HG02642 (cell line): ENCODE results near the gene ERP27.

Experiments used
- ATAC-seq: cut with Tn5 transposase; IDR thresholded peaks from one replicate; pipeline ENCODE4 v1.9.1; 2021; ENCODE audit warnings: mild to moderate bottlenecking; ENCODE audit not compliant: unreplicated experiment, poor library complexity

The ERP27 gene

DNA sequence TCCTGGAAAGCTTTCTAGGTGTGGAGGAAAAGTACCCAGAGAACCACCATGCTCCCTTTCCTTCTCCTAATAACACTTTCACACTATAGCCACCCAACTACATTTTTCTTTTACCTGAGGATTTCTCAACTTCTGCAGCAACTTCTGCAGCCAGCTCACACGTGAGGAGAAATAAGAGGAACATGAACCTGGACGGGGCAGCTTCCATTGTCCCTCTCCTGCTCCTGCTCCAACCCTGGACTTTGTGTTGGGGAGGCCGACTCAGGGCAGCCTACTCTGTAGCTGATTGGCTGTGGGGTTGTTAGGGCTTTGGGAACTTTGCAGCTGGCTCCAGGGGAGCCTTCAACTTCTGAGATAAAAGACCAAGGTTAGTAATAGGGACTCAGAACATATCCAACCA is at the start of gene ERP27:
TSS of gene ERP27 (minus strand) at position 237 of the 400 bp plus-strand sequence. CDS start at position 208, 29 bp downstream.
- no peak for ATAC-seq

DNA sequence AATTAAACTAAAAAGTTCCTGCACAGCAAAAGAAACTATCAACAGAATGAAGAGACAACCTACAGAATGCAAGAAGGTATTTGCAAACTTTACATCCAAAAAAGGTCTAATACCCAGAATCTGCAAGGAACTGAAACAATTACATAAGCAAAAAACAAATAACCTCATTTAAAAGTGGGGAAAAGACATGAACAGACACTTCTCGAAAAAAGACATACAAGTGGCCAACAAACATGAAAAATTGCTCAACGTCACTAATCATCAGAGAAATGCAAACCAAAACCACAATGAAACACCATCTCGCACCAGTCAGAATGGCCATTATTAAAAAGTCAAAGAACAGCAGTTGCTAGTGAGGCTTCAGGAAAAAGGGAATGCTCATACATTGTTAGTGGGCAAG is 49.7 kb upstream of the ERP27 start:
- no peak for ATAC-seq

DNA sequence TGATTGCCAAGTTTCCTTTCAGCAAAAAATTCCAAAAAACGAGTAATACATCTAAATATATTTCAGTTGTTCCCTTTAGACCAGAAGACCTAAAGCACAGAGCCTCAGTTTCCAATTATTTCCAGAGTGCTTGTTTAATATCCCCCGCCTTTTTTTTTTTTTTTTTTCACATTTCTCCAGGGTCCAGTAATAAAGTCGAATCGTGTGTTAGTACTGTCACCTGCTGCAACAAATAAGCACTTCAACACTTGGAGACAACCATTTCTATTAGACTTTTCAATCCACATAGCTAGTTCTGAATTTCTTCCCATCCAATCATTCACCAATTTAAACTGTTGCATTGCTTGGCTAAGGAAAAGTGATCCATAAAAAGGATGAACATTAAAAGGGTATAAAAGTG is 48.1 kb upstream of the ERP27 start:
- no peak for ATAC-seq

DNA sequence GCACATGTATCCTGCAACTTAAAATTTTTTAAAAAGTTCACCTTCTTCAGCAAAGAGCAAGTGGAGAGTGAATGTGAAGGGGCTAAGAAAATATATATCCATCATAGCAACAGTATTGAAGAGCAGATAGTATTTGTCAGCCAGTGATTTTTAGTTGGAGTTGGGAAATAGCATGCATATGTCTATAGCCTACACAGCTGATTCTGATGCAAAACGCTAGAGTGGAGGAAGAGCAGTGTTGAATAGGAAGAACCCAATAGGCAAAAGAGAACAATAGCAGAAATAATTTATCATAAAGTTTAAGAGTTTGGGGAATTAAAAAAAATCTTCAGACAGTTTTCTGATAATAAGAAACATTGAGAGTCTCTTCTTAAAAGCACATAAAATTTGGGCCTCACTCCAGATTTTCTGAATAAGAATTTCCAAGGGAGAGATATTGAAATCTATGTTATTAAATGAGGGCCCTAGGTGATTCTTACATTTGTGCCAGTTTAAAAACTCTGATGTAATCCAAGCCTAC is 46.5 kb upstream of the ERP27 start:
- ATAC-seq: no peak

DNA sequence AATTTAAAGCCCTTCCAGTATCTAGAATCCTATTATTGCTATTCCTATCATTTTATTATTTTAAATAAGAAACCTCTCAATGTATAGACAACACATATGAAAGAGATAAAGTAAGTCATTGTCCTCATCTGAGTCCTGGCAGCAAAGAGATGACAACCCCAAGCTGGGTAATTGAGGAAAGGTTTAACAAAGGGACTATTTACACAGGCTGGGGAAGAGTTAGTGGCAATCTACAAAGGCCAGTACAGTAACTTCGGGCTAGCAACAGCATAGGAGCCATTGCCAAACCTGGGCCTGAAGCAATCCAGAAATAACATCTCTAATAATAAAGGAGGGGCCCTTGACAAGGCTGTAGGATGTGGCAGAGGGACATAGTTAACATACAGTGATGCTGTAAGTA is 45.7 kb upstream of the ERP27 start:
- ATAC-seq: no peak

DNA sequence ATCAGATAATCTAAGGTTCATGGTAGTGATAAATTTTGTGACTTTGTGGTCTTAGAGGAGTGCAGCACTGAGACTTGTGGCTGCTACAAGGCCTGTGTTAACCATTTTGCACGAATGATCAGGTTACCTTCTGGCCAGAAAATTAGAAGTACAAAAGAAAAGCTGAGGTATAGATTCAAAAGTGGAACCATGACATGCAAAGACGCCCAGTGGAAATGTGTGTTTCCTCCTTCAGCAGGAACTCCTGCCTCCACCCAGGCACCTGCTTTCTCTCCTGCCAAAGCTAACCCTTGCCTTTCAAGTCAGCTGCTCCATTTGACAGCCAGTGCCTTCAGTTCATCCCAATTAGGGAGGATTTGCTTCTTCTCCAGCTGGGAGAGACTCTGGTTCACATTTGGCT is 44.7 kb upstream of the ERP27 start:
- peak; percentile 65 for ATAC-seq

DNA sequence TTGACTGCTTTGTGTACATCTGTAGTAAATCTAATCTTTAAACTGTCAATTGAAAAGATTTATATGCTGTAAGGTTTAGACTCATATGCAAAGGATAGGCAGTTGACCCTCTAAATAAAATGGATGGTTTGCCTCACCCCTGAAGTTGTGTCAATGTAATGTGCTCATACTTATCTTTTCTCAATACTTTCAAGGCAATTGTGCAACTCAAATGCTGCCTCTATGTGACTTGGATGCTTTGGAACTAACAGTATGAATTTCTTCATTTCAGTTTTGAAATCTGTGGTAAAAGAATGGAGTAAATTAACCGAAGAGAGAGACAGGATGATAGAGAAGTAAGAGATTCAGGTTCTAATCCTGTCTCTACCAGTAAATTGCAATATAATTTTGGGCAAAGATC is 44.2 kb upstream of the ERP27 start:
- ATAC-seq: no peak

DNA sequence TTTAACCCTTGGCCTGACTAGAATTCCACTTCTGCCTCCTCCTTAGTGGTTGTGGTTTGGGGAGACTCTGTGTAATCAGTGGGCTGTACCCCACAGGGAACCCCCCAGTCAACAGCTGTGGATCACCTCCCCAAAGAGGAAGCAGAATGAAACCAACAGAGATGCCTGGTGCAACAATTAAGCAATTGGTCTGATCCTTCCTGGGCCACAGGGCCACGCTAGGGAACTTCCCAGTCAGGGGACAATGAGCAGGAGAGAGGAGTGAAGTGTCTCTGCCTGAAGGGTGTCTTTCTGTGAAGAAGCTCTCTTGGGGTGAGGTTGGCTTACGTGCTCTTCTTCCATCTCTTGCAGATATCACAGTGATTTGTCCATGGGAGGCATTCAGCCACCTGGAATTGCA is 42.7 kb upstream of the ERP27 start:
- ATAC-seq: no peak

DNA sequence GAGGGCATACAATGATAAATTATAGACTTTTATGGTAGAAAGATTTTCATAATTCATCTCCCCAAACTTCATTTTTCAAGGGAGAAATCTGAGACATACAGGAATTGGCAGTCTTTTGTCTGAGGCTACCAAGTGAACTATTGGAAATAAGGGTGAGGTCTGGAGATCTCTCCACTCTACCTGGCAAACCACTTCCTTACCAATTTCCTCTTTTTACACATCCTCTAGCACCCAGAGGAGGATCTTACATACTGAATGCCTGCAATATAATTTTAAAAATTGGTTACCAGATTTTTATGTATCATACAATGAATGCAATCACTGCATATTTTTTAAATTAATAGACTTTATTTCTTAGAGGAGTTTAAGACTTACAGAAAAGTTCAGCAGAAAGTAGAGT is 41.1 kb upstream of the ERP27 start:
- no peak for ATAC-seq

DNA sequence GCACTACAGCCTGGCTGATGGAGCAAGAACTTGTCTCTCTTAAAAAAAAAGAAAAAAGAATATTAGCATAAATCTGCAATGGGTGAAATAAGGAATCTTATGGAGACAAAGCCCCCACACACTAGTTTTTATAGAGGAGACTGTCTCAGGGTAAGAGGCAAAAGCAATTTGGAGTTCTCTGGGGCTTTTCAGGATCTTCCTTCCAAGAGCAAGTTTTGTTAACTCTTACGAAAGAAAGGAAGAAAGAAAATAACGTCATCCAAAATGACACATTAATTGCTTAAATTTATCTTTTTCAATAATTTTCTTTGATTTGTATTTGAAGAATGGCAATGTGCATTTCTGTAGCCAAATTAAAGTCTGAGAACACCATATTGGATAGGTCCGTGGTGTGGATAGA is 38.3 kb upstream of the ERP27 start:
- no peak for ATAC-seq

DNA sequence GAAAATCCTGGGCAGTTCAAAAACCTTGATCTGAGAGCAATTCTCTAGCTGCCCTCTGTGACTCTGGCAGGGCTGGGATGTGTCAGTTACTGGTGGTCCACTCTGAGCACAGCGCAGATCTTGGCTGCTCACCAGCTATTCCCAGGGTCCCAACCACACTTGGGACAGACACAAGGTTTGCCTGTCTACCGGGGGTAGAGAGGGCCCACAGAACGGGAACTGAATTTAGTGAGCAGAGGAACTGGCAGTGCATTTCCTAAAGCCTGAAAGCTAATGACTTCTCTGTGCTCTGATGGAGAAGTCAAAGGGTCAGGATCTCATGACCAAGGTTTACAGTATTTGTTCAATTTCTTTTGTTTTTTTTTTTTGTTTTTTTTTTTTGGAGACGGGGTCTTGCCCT is 37.1 kb upstream of the ERP27 start:
- no peak for ATAC-seq

DNA sequence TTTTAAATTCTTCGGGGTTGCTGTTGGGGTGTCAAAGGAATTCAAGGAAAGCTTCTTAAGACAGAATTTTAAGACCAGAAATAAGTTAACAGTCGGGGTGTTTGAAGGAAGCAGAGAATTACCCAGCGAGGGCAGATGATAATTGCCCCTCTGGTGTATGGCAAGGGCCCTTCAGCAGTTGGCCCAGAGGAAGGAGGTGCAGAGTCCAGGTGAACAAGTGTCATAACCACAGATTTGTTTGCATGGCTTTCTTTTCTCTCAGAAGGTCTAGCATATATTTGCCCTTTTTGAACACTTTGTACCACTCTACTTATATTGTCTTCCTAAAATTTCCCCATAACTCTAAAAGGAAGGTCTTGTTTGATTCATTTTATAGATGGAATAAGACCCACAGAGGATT is 36.3 kb upstream of the ERP27 start:
- ATAC-seq: no peak

DNA sequence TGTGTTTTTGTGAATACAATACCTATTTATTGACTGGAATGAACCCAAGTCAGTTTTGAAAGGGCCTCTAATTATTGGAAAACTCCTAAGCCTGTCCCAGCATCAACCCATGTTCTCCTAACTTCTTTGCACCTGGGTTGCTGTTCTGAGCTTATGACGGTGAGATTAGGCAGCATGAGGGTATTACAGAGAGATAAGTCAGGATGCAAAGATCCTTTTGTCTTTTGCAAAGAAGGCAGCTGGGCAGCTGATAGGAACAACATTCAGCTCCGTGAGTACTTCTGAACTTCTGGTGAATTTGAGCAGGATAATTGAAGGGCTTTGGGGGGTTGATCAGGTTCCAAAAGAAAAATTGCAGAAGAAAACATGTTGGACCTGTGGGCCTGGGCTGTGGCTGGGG is 34.5 kb upstream of the ERP27 start, which contains the start of gene PDE6H:
TSS of gene PDE6H (plus strand) at position 227 of the 400 bp plus-strand sequence. CDS start 4,971 bp downstream, outside the sequence.
- no peak for ATAC-seq

DNA sequence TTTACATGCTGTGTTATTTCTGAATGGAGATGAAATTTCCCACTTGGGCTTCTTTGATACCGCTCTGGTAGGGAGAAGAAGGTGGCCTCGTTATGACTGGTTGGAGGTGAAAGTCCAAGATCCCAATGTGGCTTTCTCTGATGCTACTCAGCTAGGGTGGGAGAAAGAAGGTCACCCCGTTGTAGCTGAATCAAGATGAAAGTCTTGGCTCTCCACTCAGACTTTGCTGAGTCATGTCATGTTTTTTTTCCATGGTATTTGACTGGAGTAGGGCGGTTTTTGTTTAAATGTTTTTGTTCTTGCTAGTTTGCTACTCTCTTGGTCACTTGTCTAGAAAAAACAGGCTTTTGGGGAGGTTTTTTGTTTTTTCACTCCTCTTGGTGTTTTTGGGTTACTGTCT is 32.1 kb upstream of the ERP27 start:
- no peak for ATAC-seq

DNA sequence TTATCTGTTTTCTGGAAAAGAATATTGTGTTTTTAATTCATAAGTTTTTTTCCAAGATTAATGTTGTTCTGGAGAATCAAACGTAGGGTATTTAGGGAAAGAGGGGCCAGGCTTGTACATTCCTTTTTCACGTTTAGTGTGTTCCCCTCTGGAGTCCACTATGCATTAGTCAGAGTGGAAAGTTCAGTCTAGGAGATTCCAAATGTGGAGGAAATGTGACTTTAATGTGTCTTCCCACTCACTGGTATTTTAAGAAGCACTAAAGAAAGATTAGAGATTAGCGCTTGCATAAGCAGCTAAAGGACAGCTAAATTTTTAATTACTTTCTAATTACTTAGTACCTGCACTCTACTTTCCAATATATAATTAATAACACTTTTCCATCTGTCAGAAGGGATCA is 30.1 kb upstream of the ERP27 start:
- ATAC-seq: no peak

DNA sequence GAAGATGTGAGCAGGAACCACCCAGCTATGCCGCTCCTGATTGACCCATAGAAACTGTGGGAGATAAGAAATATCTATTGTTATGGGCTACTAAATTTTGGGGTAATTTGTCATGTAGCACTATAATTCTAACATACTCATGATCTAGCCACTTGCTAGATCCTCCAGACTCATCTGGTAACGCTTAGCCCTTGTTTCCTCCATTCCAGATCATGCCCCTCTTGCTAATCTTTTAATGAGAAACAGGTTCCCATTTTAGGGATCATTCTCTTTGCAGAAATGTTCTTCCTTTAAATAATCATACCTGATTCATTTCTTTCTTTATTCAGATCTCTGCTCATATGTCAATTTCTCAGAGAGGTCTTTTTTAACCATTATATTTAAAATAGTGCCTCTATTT is 26.9 kb upstream of the ERP27 start:
- ATAC-seq: no peak

DNA sequence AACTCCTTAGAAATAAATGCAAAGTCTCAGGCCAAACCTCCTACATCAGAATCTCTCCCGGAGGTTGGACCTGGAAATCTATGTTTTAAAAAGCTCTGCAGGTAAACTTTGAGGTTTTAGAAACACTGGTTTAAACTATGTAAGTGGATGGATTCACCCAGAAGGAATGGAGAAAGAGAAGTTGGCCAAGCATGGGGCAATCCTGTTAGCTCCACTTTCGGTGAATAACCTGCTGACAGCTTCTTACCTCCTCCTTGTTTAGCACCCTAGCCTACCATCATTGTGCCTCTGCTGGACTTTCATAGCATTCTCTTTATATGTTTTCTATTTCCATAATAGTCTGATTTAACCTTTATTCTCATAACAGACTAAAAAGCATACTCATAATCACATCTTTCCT is 26.1 kb upstream of the ERP27 start:
- no peak for ATAC-seq

DNA sequence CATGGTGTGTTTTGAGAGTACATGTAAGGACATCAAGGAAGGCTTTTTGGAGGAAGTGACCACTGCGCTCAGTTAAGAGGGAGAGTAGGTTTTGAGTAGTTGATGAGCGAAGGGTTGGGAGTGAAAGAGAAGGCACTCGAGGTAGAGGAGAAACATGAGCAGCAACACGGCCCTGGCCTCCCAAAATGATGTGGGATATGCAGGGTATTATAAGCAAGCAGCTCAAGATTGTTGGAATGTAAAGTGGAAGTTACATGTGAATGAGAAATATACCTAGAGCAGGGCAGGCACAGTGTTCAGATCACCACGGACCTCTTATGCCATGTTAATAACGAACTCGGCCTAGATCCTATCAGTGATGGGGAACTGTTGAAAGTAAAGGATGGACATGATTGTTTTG is 25.2 kb upstream of the ERP27 start:
- no peak for ATAC-seq

DNA sequence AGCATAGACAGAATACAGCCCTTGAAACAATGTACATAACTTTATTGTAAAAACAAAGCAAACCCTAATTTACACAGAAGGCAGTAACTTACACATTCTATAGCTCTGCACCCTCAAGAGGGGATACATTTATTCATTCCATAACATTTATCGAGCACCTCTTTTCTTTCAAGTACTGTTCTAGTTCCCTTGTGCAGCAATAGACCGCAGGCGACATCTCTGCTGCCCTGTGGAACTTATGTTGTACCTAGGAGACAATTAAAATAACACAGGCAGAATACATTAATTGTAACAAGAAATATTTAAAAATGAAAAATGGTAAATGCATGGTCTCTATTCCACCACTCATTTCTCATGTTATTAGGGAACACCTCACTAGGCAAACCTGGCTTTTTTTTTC is 24.5 kb upstream of the ERP27 start:
- no peak for ATAC-seq

DNA sequence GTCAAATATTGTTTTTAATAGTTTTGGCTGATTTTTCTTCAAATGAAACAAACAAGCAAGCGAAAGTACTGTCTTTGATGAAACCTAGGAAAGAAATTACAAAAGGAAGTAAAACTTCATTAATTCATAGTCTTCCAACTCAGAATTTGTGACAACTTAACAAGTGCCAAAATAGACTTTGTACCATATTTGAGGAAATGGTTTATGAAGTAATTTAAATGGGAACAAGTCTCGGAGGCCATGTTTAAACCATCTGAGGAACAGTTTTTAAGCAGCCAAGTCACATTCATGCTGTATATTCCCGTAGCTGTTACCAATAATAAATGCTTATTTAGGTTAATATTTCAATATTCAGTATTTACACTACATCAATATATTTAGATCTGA is 23.8 kb upstream of the ERP27 start:
- no peak for ATAC-seq

DNA sequence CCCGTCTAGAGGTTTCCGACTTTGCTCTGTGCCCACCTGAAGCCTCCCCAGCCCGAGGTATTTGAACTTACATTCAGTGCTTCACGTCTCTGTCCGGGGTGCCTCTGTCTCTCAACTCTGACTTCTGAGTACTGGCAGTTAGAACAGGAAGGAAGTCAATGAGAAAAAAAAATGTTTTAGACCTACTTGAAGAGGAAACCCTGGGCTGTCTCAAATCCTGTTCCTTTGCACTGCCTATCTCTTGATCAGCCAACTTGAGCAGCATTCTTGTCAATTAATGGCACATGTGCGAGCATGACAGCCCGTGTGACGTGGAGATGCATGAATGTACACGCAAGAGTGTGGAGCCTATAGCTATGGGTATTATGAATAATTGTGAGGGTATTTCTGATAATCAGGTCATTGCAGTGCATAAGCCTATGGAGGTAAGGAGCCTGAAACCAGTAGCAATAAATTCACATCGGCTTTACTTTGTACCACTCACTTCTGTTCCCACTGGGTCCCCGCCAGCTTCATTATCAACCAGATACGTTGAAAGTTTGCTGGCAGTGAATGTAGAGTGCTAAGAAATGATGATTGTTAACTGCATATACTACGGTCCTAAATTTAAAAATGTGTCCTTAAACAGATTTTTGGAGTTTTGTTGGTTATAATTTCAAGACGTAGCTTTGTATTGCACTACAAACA is 23.3 kb upstream of the ERP27 start, which contains the start of gene ARHGDIB:
TSS of gene ARHGDIB (minus strand) at position 136 of the 687 bp plus-strand sequence. CDS start 10,889 bp downstream, outside the sequence.
- peak; percentile 73 for ATAC-seq
